ENCODE results near the gene RAP1GAP. TPM values are rescaled to one million over a fixed set of nuclear protein-coding genes. Genes with fewer than 3 reads are reported as not detected.

RAP1GAP gene
- total and polyA plus RNA-seq, 4 donors, result 5.6 to 64.7 (median 28.0) TPM

GRCh38 chr1:21621761-21622436, 47.3 kb downstream of the RAP1GAP start:
- DNase-seq (no peak), ATAC-seq (ENCODE audit: insufficient read depth, low FRiP score) (no peak)
- peak overlapping the region; percentile 7 for H3K4me3 ChIP-seq
- H3K9ac ChIP-seq (ENCODE audit: insufficient read depth in 1 of 2, low read length in 2 of 2), result no peak overlapping the region
- H3K36me3 ChIP-seq (ENCODE audit: control insufficient read depth in 4 of 4, insufficient read depth in 4 of 4, low read length in 4 of 4), result no peaks in the 10 kb centered on the region
- H3K4me1 ChIP-seq (ENCODE audit: control insufficient read depth in 5 of 5, insufficient read depth in 5 of 5, low read length in 5 of 5), result peaks cover 0 to 49% (median 7%) of the 10 kb centered on the region in 5 donors
- 21 to 33% methylated on average over 37 to 39 of the region's 39 CpGs for WGBS, 2 donors
- no peak overlapping the region for H3K27ac ChIP-seq (ENCODE audit: low read depth in 1 of 2, low read length in 1 of 2)
- H3K9me3 ChIP-seq (ENCODE audit: control insufficient read depth in 4 of 4, insufficient read depth in 3 of 4, low read length in 3 of 4), result no peaks in the 10 kb centered on the region
- no peaks in the 10 kb centered on the region for H3K27me3 ChIP-seq (ENCODE audit: control insufficient read depth in 3 of 3, insufficient read depth in 3 of 3, low read length in 2 of 3)
- TF ChIP-seq CTCF (IDR thresholded peaks at IDR 0.05; ENCODE audit: control extremely low read depth, extremely low read depth), result no peak

- no peak overlapping the region for H3K9ac ChIP-seq (ENCODE audit: insufficient read depth in 1 of 2, low read length in 2 of 2)
- no peaks in the 10 kb centered on the region for H3K36me3 ChIP-seq (ENCODE audit: control insufficient read depth in 4 of 4, insufficient read depth in 4 of 4, low read length in 4 of 4)
- TF ChIP-seq CTCF (IDR thresholded peaks at IDR 0.05; ENCODE audit: control extremely low read depth, extremely low read depth), result no peak
- ATAC-seq (ENCODE audit: insufficient read depth, low FRiP score) (no peak), DNase-seq (no peak)
- H3K4me3 ChIP-seq, result peak overlapping the region; percentile 7
- no peaks in the 10 kb centered on the region for H3K9me3 ChIP-seq (ENCODE audit: control insufficient read depth in 4 of 4, insufficient read depth in 3 of 4, low read length in 3 of 4)
- peaks cover 0 to 49% (median 7%) of the 10 kb centered on the region in 5 donors for H3K4me1 ChIP-seq (ENCODE audit: control insufficient read depth in 5 of 5, insufficient read depth in 5 of 5, low read length in 5 of 5)
- H3K27ac ChIP-seq (ENCODE audit: low read depth in 1 of 2, low read length in 1 of 2), result no peak overlapping the region
- H3K27me3 ChIP-seq (ENCODE audit: control insufficient read depth in 3 of 3, insufficient read depth in 3 of 3, low read length in 2 of 3), result no peaks in the 10 kb centered on the region
- WGBS, 2 donors, result 63 to 76% methylated on average over 7 of the region's 7 CpGs
Measured at GRCh38 chr1:21621051-21621450, 48.1 kb downstream of the RAP1GAP start.

GRCh38 chr1:21620496-21620895, 48.7 kb downstream of the RAP1GAP start:
- H3K9me3 ChIP-seq (ENCODE audit: control insufficient read depth in 4 of 4, insufficient read depth in 3 of 4, low read length in 3 of 4), result no peaks in the 10 kb centered on the region
- H3K4me1 ChIP-seq (ENCODE audit: control insufficient read depth in 5 of 5, insufficient read depth in 5 of 5, low read length in 5 of 5), result peaks cover 0 to 49% (median 7%) of the 10 kb centered on the region in 5 donors
- H3K4me3 ChIP-seq, result no peak overlapping the region
- H3K9ac ChIP-seq (ENCODE audit: insufficient read depth in 1 of 2, low read length in 2 of 2), result no peak overlapping the region
- H3K27ac ChIP-seq (ENCODE audit: low read depth in 1 of 2, low read length in 1 of 2), result no peak overlapping the region
- DNase-seq (peak; percentile 30 to 51 (median 37)), ATAC-seq (ENCODE audit: insufficient read depth, low FRiP score) (no peak)
- no peak for TF ChIP-seq CTCF (IDR thresholded peaks at IDR 0.05; ENCODE audit: control extremely low read depth, extremely low read depth)
- H3K27me3 ChIP-seq (ENCODE audit: control insufficient read depth in 3 of 3, insufficient read depth in 3 of 3, low read length in 2 of 3), result no peaks in the 10 kb centered on the region
- no peaks in the 10 kb centered on the region for H3K36me3 ChIP-seq (ENCODE audit: control insufficient read depth in 4 of 4, insufficient read depth in 4 of 4, low read length in 4 of 4)
- WGBS, 2 donors, result 26 to 46% methylated on average over 16 of the region's 16 CpGs

- TF ChIP-seq CTCF (IDR thresholded peaks at IDR 0.05; ENCODE audit: control extremely low read depth, extremely low read depth), result no peak
- H3K9ac ChIP-seq (ENCODE audit: insufficient read depth in 1 of 2, low read length in 2 of 2), result no peak overlapping the region
- 63 to 70% methylated on average over 12 of the region's 12 CpGs for WGBS, 2 donors
Measured at GRCh38 chr1:21620011-21620410, 49.1 kb downstream of the RAP1GAP start.

More at GRCh38 chr1:21620011-21620410, 49.1 kb downstream of the RAP1GAP start:
- H3K9me3 ChIP-seq (ENCODE audit: control insufficient read depth in 4 of 4, insufficient read depth in 3 of 4, low read length in 3 of 4), result no peaks in the 10 kb centered on the region
- no peaks in the 10 kb centered on the region for H3K27me3 ChIP-seq (ENCODE audit: control insufficient read depth in 3 of 3, insufficient read depth in 3 of 3, low read length in 2 of 3)
- DNase-seq (no peak), ATAC-seq (ENCODE audit: insufficient read depth, low FRiP score) (no peak)
- no peak overlapping the region for H3K27ac ChIP-seq (ENCODE audit: low read depth in 1 of 2, low read length in 1 of 2)
- H3K4me1 ChIP-seq (ENCODE audit: control insufficient read depth in 5 of 5, insufficient read depth in 5 of 5, low read length in 5 of 5), result peaks cover 0 to 49% (median 7%) of the 10 kb centered on the region in 5 donors
- no peak overlapping the region for H3K4me3 ChIP-seq
- H3K36me3 ChIP-seq (ENCODE audit: control insufficient read depth in 4 of 4, insufficient read depth in 4 of 4, low read length in 4 of 4), result no peaks in the 10 kb centered on the region
